ENCODE measurements around the gene DAP3. TPM values are rescaled to one million over a fixed set of nuclear protein-coding genes. Genes with fewer than 3 reads are reported as not detected.
"Not testable (repeated sequence)": the region's sequence is repeated elsewhere in the genome, so short reads cannot be mapped to it uniquely, and the experiment has no call there.

The DAP3 gene
- total and polyA plus RNA-seq, 11 donors = 79.0 to 170 (median 108) TPM

GRCh38 chr1:155650231-155650757, 38.6 kb upstream of the DAP3 start:
- DNase-seq (no peak), ATAC-seq (no peak)
- no peaks in the 10 kb centered on the region for H3K9me3 ChIP-seq
- no peak overlapping the region for H3K4me3 ChIP-seq
- 92 to 94% (median 92%) methylated on average over 7 of the region's 7 CpGs for WGBS, 4 donors
- H3K27me3 ChIP-seq = no peaks in the 10 kb centered on the region
- intact Hi-C loops (cut with DNase I) = no loop called here
- peaks cover 0 to 28% (median 1%) of the 10 kb centered on the region in 12 donors for H3K4me1 ChIP-seq
- H3K27ac ChIP-seq = no peak overlapping the region
- no peaks in the 10 kb centered on the region for H3K36me3 ChIP-seq
- no peak for TF ChIP-seq POLR2A (IDR thresholded peaks at IDR 0.05)
- TF ChIP-seq, protein P1, sequence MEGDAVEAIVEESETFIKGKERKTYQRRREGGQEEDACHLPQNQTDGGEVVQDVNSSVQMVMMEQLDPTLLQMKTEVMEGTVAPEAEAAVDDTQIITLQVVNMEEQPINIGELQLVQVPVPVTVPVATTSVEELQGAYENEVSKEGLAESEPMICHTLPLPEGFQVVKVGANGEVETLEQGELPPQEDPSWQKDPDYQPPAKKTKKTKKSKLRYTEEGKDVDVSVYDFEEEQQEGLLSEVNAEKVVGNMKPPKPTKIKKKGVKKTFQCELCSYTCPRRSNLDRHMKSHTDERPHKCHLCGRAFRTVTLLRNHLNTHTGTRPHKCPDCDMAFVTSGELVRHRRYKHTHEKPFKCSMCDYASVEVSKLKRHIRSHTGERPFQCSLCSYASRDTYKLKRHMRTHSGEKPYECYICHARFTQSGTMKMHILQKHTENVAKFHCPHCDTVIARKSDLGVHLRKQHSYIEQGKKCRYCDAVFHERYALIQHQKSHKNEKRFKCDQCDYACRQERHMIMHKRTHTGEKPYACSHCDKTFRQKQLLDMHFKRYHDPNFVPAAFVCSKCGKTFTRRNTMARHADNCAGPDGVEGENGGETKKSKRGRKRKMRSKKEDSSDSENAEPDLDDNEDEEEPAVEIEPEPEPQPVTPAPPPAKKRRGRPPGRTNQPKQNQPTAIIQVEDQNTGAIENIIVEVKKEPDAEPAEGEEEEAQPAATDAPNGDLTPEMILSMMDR (IDR thresholded peaks at IDR 0.05) = no peak

- 72 to 82% (median 76%) methylated on average over 3 of the region's 3 CpGs for WGBS, 4 donors
- no peaks in the 10 kb centered on the region for H3K36me3 ChIP-seq
- ATAC-seq (no peak), DNase-seq (no peak)
- no peaks in the 10 kb centered on the region for H3K9me3 ChIP-seq
- H3K27me3 ChIP-seq = no peaks in the 10 kb centered on the region
- intact Hi-C loops (cut with DNase I) = no loop called here
- no peak for TF ChIP-seq POLR2A (IDR thresholded peaks at IDR 0.05)
- TF ChIP-seq, protein P1 (IDR thresholded peaks at IDR 0.05) = no peak
- peaks cover 0 to 20% (median 0%) of the 10 kb centered on the region in 12 donors for H3K4me1 ChIP-seq
- H3K4me3 ChIP-seq = no peak overlapping the region
- H3K27ac ChIP-seq = no peak overlapping the region
Observed at GRCh38 chr1:155651861-155652661, 36.8 kb upstream of the DAP3 start.

GRCh38 chr1:155652951-155653350, 35.9 kb upstream of the DAP3 start:
- intact Hi-C loops (cut with DNase I) = no loop called here
- no peak overlapping the region for H3K27ac ChIP-seq
- TF ChIP-seq, protein P1 (IDR thresholded peaks at IDR 0.05) = no peak
- TF ChIP-seq POLR2A (IDR thresholded peaks at IDR 0.05) = no peak

GRCh38 chr1:155657463-155657862, 31.4 kb upstream of the DAP3 start:
- intact Hi-C loops (cut with DNase I) = no loop called here
- no peak for DNase-seq
- Histone ChIP-seq H3K27me3 (no peaks in the 10 kb centered on the region), H3K27ac (no peak overlapping the region), H3K4me3 (no peak overlapping the region), H3K9me3 (no peaks in the 10 kb centered on the region), H3K4me1 (peaks cover 0 to 3% (median 0%) of the 10 kb centered on the region in 12 donors), H3K36me3 (peaks cover 0 to 43% (median 40%) of the 10 kb centered on the region in 9 donors)
- WGBS, 4 donors = 39 to 64% (median 42%) methylated on average over 2 of the region's 2 CpGs
- peak in 2 of 4 donors; percentile 21 to 29 for ATAC-seq
- TF ChIP-seq, protein P1 (IDR thresholded peaks at IDR 0.05) = no peak
- TF ChIP-seq POLR2A (IDR thresholded peaks at IDR 0.05) = no peak

More at GRCh38 chr1:155652951-155653350, 35.9 kb upstream of the DAP3 start:
- no peak for ATAC-seq
- Histone ChIP-seq H3K4me1 (peaks cover 0 to 20% (median 0%) of the 10 kb centered on the region in 12 donors), H3K4me3 (no peak overlapping the region), H3K36me3 (no peaks in the 10 kb centered on the region), H3K27me3 (no peaks in the 10 kb centered on the region), H3K9me3 (no peaks in the 10 kb centered on the region)
- no peak for DNase-seq
- 66 to 87% (median 85%) methylated on average over 3 of the region's 3 CpGs for WGBS, 4 donors

DNA sequence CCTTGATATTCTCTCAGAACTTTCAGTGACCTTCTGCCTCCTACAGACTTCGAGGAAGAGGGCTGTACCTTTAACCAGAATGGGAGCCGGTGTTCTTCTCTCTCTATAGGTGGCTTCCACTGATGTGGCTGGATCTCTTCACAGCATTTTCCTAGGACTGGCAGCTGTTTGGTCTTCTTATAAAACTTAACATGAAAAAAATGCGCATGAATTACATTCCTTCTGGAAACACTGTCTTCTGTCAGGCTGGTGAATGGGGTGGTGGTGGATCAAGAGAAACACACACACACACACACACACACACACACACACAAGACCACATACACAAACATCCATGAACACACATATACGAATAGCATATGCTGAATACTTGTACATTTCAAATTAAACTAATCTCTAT, 27.7 kb upstream of the DAP3 start:
- H3K27me3 ChIP-seq; H3K9me3 ChIP-seq; H3K4me1 ChIP-seq; H3K27ac ChIP-seq; DNase-seq; ATAC-seq; H3K4me3 ChIP-seq; intact Hi-C loops (cut with DNase I): not testable (repeated sequence)
- 90 to 98% (median 95%) methylated on average over 3 to 4 of the region's 4 CpGs for WGBS, 4 donors
- H3K36me3 ChIP-seq = peaks cover 0 to 81% (median 78%) of the 10 kb centered on the region in 9 donors
